ENCODE measurements around the gene OSBPL8. TPM values are rescaled to one million over a fixed set of nuclear protein-coding genes. Genes with fewer than 3 reads are reported as not detected.

The OSBPL8 gene
- total and polyA plus RNA-seq, 2 donors = 32.7 to 41.7 TPM

- H3K4me3 ChIP-seq (ENCODE audit: low read length in 2 of 2) = no peak overlapping the region
- WGBS = 97% methylated on average over 6 of the region's 6 CpGs
- H3K9me3 ChIP-seq (ENCODE audit: control insufficient read depth in 2 of 2, insufficient read depth in 1 of 2, low read length in 1 of 2) = no peaks in the 10 kb centered on the region
- no peaks in the 10 kb centered on the region for H3K4me1 ChIP-seq (ENCODE audit: control insufficient read depth in 2 of 2, insufficient read depth in 2 of 2, low read length in 2 of 2)
- DNase-seq (ENCODE audit: low read depth in 6 of 9, low spot score in 9 of 9) = no peak
- H3K27ac ChIP-seq (ENCODE audit: low read depth in 1 of 2, low read length in 1 of 2) = no peak overlapping the region
- H3K36me3 ChIP-seq (ENCODE audit: control insufficient read depth in 2 of 2, insufficient read depth in 2 of 2, low read length in 1 of 2) = peaks cover 0 to 4% of the 10 kb centered on the region in 2 donors
- no peaks in the 10 kb centered on the region for H3K27me3 ChIP-seq (ENCODE audit: control insufficient read depth in 2 of 2, insufficient read depth in 1 of 2, low read length in 1 of 2)
Measured at GRCh38 chr12:76451528-76451927, 108.0 kb downstream of the OSBPL8 start.

- Histone ChIP-seq H3K36me3 (ENCODE audit: control insufficient read depth in 2 of 2, insufficient read depth in 2 of 2, low read length in 1 of 2) (peaks cover 0 to 4% of the 10 kb centered on the region in 2 donors), H3K27ac (ENCODE audit: low read depth in 1 of 2, low read length in 1 of 2) (no peak overlapping the region), H3K9me3 (ENCODE audit: control insufficient read depth in 2 of 2, insufficient read depth in 1 of 2, low read length in 1 of 2) (no peaks in the 10 kb centered on the region), H3K4me1 (ENCODE audit: control insufficient read depth in 2 of 2, insufficient read depth in 2 of 2, low read length in 2 of 2) (no peaks in the 10 kb centered on the region), H3K4me3 (ENCODE audit: low read length in 2 of 2) (no peak overlapping the region), H3K27me3 (ENCODE audit: control insufficient read depth in 2 of 2, insufficient read depth in 1 of 2, low read length in 1 of 2) (no peaks in the 10 kb centered on the region)
- WGBS = 97% methylated on average over 3 of the region's 3 CpGs
- DNase-seq (ENCODE audit: low read depth in 6 of 9, low spot score in 9 of 9) = no peak
Measured at GRCh38 chr12:76450690-76451089, 108.9 kb downstream of the OSBPL8 start.

- Histone ChIP-seq H3K27ac (ENCODE audit: low read depth in 1 of 2, low read length in 1 of 2) (no peak overlapping the region), H3K4me1 (ENCODE audit: control insufficient read depth in 2 of 2, insufficient read depth in 2 of 2, low read length in 2 of 2) (no peaks in the 10 kb centered on the region), H3K27me3 (ENCODE audit: control insufficient read depth in 2 of 2, insufficient read depth in 1 of 2, low read length in 1 of 2) (no peaks in the 10 kb centered on the region), H3K36me3 (ENCODE audit: control insufficient read depth in 2 of 2, insufficient read depth in 2 of 2, low read length in 1 of 2) (peaks cover 0 to 4% of the 10 kb centered on the region in 2 donors), H3K9me3 (ENCODE audit: control insufficient read depth in 2 of 2, insufficient read depth in 1 of 2, low read length in 1 of 2) (no peaks in the 10 kb centered on the region), H3K4me3 (ENCODE audit: low read length in 2 of 2) (no peak overlapping the region)
- WGBS = 96% methylated on average over 3 of the region's 3 CpGs
- DNase-seq (ENCODE audit: low read depth in 6 of 9, low spot score in 9 of 9) = no peak
Measured at GRCh38 chr12:76449993-76450392, 109.6 kb downstream of the OSBPL8 start.

- WGBS = 97% methylated on average over 2 of the region's 2 CpGs
- Histone ChIP-seq H3K27ac (ENCODE audit: low read depth in 1 of 2, low read length in 1 of 2) (no peak overlapping the region), H3K36me3 (ENCODE audit: control insufficient read depth in 2 of 2, insufficient read depth in 2 of 2, low read length in 1 of 2) (peaks cover 0 to 4% of the 10 kb centered on the region in 2 donors), H3K4me3 (ENCODE audit: low read length in 2 of 2) (no peak overlapping the region), H3K4me1 (ENCODE audit: control insufficient read depth in 2 of 2, insufficient read depth in 2 of 2, low read length in 2 of 2) (no peaks in the 10 kb centered on the region), H3K27me3 (ENCODE audit: control insufficient read depth in 2 of 2, insufficient read depth in 1 of 2, low read length in 1 of 2) (no peaks in the 10 kb centered on the region), H3K9me3 (ENCODE audit: control insufficient read depth in 2 of 2, insufficient read depth in 1 of 2, low read length in 1 of 2) (no peaks in the 10 kb centered on the region)
- DNase-seq (ENCODE audit: low read depth in 6 of 9, low spot score in 9 of 9) = no peak
Measured at GRCh38 chr12:76449583-76449982, 110.0 kb downstream of the OSBPL8 start.

GRCh38 chr12:76449016-76449415, 110.6 kb downstream of the OSBPL8 start:
- no peak overlapping the region for H3K27ac ChIP-seq (ENCODE audit: low read depth in 1 of 2, low read length in 1 of 2)
- H3K27me3 ChIP-seq (ENCODE audit: control insufficient read depth in 2 of 2, insufficient read depth in 1 of 2, low read length in 1 of 2) = no peaks in the 10 kb centered on the region
- H3K4me1 ChIP-seq (ENCODE audit: control insufficient read depth in 2 of 2, insufficient read depth in 2 of 2, low read length in 2 of 2) = no peaks in the 10 kb centered on the region
- peaks cover 0 to 4% of the 10 kb centered on the region in 2 donors for H3K36me3 ChIP-seq (ENCODE audit: control insufficient read depth in 2 of 2, insufficient read depth in 2 of 2, low read length in 1 of 2)
- no peak overlapping the region for H3K4me3 ChIP-seq (ENCODE audit: low read length in 2 of 2)
- no peak for DNase-seq (ENCODE audit: low read depth in 6 of 9, low spot score in 9 of 9)
- H3K9me3 ChIP-seq (ENCODE audit: control insufficient read depth in 2 of 2, insufficient read depth in 1 of 2, low read length in 1 of 2) = no peaks in the 10 kb centered on the region
- 93% methylated on average over 1 of the region's 1 CpG for WGBS

- H3K4me1 ChIP-seq (ENCODE audit: control insufficient read depth in 2 of 2, insufficient read depth in 2 of 2, low read length in 2 of 2) = no peaks in the 10 kb centered on the region
- H3K9me3 ChIP-seq (ENCODE audit: control insufficient read depth in 2 of 2, insufficient read depth in 1 of 2, low read length in 1 of 2) = no peaks in the 10 kb centered on the region
- H3K4me3 ChIP-seq (ENCODE audit: low read length in 2 of 2) = no peak overlapping the region
- no peaks in the 10 kb centered on the region for H3K27me3 ChIP-seq (ENCODE audit: control insufficient read depth in 2 of 2, insufficient read depth in 1 of 2, low read length in 1 of 2)
- WGBS = 99% methylated on average over 1 of the region's 1 CpG
- peaks cover 0 to 4% of the 10 kb centered on the region in 2 donors for H3K36me3 ChIP-seq (ENCODE audit: control insufficient read depth in 2 of 2, insufficient read depth in 2 of 2, low read length in 1 of 2)
- no peak overlapping the region for H3K27ac ChIP-seq (ENCODE audit: low read depth in 1 of 2, low read length in 1 of 2)
- DNase-seq (ENCODE audit: low read depth in 6 of 9, low spot score in 9 of 9) = no peak
Measured at GRCh38 chr12:76446090-76446489, 113.5 kb downstream of the OSBPL8 start.

- WGBS = 96% methylated on average over 1 of the region's 1 CpG
- Histone ChIP-seq H3K27ac (ENCODE audit: low read depth in 1 of 2, low read length in 1 of 2) (no peak overlapping the region), H3K36me3 (ENCODE audit: control insufficient read depth in 2 of 2, insufficient read depth in 2 of 2, low read length in 1 of 2) (peaks cover 0 to 4% of the 10 kb centered on the region in 2 donors), H3K4me3 (ENCODE audit: low read length in 2 of 2) (no peak overlapping the region), H3K27me3 (ENCODE audit: control insufficient read depth in 2 of 2, insufficient read depth in 1 of 2, low read length in 1 of 2) (no peaks in the 10 kb centered on the region), H3K4me1 (ENCODE audit: control insufficient read depth in 2 of 2, insufficient read depth in 2 of 2, low read length in 2 of 2) (no peaks in the 10 kb centered on the region), H3K9me3 (ENCODE audit: control insufficient read depth in 2 of 2, insufficient read depth in 1 of 2, low read length in 1 of 2) (no peaks in the 10 kb centered on the region)
- DNase-seq (ENCODE audit: low read depth in 6 of 9, low spot score in 9 of 9) = no peak
Measured at GRCh38 chr12:76445462-76445861, 114.1 kb downstream of the OSBPL8 start.

GRCh38 chr12:76444408-76444984, 115.1 kb downstream of the OSBPL8 start:
- 98% methylated on average over 1 of the region's 1 CpG for WGBS
- Histone ChIP-seq H3K4me3 (ENCODE audit: low read length in 2 of 2) (no peak overlapping the region), H3K36me3 (ENCODE audit: control insufficient read depth in 2 of 2, insufficient read depth in 2 of 2, low read length in 1 of 2) (no peaks in the 10 kb centered on the region), H3K4me1 (ENCODE audit: control insufficient read depth in 2 of 2, insufficient read depth in 2 of 2, low read length in 2 of 2) (no peaks in the 10 kb centered on the region), H3K27me3 (ENCODE audit: control insufficient read depth in 2 of 2, insufficient read depth in 1 of 2, low read length in 1 of 2) (no peaks in the 10 kb centered on the region), H3K27ac (ENCODE audit: low read depth in 1 of 2, low read length in 1 of 2) (no peak overlapping the region), H3K9me3 (ENCODE audit: control insufficient read depth in 2 of 2, insufficient read depth in 1 of 2, low read length in 1 of 2) (no peaks in the 10 kb centered on the region)
- no peak for DNase-seq (ENCODE audit: low read depth in 6 of 9, low spot score in 9 of 9)

GRCh38 chr12:76441016-76441415, 118.6 kb downstream of the OSBPL8 start:
- no peaks in the 10 kb centered on the region for H3K9me3 ChIP-seq (ENCODE audit: control insufficient read depth in 2 of 2, insufficient read depth in 1 of 2, low read length in 1 of 2)
- H3K4me1 ChIP-seq (ENCODE audit: control insufficient read depth in 2 of 2, insufficient read depth in 2 of 2, low read length in 2 of 2) = no peaks in the 10 kb centered on the region
- no peaks in the 10 kb centered on the region for H3K36me3 ChIP-seq (ENCODE audit: control insufficient read depth in 2 of 2, insufficient read depth in 2 of 2, low read length in 1 of 2)
- WGBS = 95% methylated on average over 3 of the region's 3 CpGs
- no peaks in the 10 kb centered on the region for H3K27me3 ChIP-seq (ENCODE audit: control insufficient read depth in 2 of 2, insufficient read depth in 1 of 2, low read length in 1 of 2)
- no peak overlapping the region for H3K4me3 ChIP-seq (ENCODE audit: low read length in 2 of 2)
- no peak overlapping the region for H3K27ac ChIP-seq (ENCODE audit: low read depth in 1 of 2, low read length in 1 of 2)
- DNase-seq (ENCODE audit: low read depth in 6 of 9, low spot score in 9 of 9) = no peak

Data from thymus (tissue), 11 donors.